Fibroblast of mammary gland (primary cell): ENCODE measurements around the gene ACTMAP.

Experiments
- DNase-seq: peaks from one replicate; pipeline ENCODE4 v3.0.0-alpha.2; 2010; ENCODE audit warnings: low read depth
- H3K4me3 ChIP-seq: 2 replicates; pipeline ENCODE4 v1.5.1; 2011; ENCODE audit warnings: low read depth, mild to moderate bottlenecking, low read length, moderate library complexity; ENCODE audit not compliant: control insufficient read depth
- TF ChIP-seq, protein P1 (sequence below): conservative IDR thresholded peaks from 2 replicates; pipeline ENCODE4 v1.5.1; 2011; ENCODE audit warnings: low read depth, low read length, inconsistent platforms; ENCODE audit not compliant: control insufficient read depth, insufficient read depth

The ACTMAP gene

DNA sequence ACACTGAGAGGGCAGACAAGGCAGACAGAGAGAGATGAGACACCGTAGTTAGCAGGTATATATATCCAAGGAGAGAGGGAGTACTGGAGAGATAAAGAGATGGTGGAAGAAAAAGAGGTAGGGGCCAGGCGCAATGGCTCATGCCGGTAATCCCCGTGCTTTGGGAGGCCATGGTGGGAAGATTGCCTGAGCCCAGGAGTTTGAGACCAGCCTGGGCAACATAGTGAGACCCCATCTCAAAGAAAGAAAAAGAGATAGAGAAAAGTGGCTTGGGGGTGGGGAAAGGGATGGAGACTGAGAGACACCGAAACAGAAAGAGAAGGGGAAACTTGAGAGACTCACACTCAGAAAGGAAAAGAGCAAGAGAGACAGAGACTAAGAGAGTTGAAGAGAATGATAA is 30.3 kb upstream of the ACTMAP start:
- DNase-seq = no peak
- H3K4me3 ChIP-seq = no peak overlapping the region
- TF ChIP-seq, protein P1, sequence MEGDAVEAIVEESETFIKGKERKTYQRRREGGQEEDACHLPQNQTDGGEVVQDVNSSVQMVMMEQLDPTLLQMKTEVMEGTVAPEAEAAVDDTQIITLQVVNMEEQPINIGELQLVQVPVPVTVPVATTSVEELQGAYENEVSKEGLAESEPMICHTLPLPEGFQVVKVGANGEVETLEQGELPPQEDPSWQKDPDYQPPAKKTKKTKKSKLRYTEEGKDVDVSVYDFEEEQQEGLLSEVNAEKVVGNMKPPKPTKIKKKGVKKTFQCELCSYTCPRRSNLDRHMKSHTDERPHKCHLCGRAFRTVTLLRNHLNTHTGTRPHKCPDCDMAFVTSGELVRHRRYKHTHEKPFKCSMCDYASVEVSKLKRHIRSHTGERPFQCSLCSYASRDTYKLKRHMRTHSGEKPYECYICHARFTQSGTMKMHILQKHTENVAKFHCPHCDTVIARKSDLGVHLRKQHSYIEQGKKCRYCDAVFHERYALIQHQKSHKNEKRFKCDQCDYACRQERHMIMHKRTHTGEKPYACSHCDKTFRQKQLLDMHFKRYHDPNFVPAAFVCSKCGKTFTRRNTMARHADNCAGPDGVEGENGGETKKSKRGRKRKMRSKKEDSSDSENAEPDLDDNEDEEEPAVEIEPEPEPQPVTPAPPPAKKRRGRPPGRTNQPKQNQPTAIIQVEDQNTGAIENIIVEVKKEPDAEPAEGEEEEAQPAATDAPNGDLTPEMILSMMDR = no peak

GRCh38 chr19:40778706-40779284 is 28.5 kb upstream of the ACTMAP start:
- DNase-seq = peak; percentile 55
- H3K4me3 ChIP-seq = peak overlapping the region; percentile 67
- TF ChIP-seq, protein P1 = no peak

- TF ChIP-seq, protein P1 = no peak
- DNase-seq = peak; percentile 99
- peak within 1 kb of the TSS; percentile 67 for H3K4me3 ChIP-seq
Measured at GRCh38 chr19:40777937-40778705, 27.8 kb upstream of the ACTMAP start, which contains the start of gene RAB4B. Gene RAB4B, plus strand, starts transcription at chr19:40778247. Its CDS starts 129 bp downstream, at chr19:40778376.

GRCh38 chr19:40777645-40777936 is 27.3 kb upstream of the ACTMAP start:
- H3K4me3 ChIP-seq = peak overlapping the region; percentile 67
- DNase-seq = no peak
- TF ChIP-seq, protein P1 = no peak

- TF ChIP-seq, protein P1 = no peak
- peak overlapping the region; percentile 67 for H3K4me3 ChIP-seq
- DNase-seq = peak; percentile 89
Measured at GRCh38 chr19:40776932-40777644, 26.8 kb upstream of the ACTMAP start.

GRCh38 chr19:40776364-40776763 is 26.1 kb upstream of the ACTMAP start:
- H3K4me3 ChIP-seq = no peak overlapping the region
- TF ChIP-seq, protein P1 = no peak
- no peak for DNase-seq
